Osteocyte (in vitro differentiated cells): Measurements from ENCODE around the gene STAB1. TPM values are rescaled to one million over a fixed set of nuclear protein-coding genes. Genes with fewer than 3 reads are reported as not detected.

Experiments
- DNase-seq: peaks from one replicate; pipeline ENCODE4 v3.0.0; 2021; ENCODE audit warnings: mixed read lengths; ENCODE audit not compliant: unreplicated experiment; ENCODE audit errors: extremely low spot score
- H3K27ac Mint-ChIP-seq: one replicate; pipeline ENCODE4 v1.8.0; 2021; ENCODE audit warnings: mild to moderate bottlenecking, mixed read lengths; ENCODE audit not compliant: unreplicated experiment
- H3K27me3 Mint-ChIP-seq: one replicate; pipeline ENCODE4 v1.8.0; 2021; ENCODE audit warnings: mixed read lengths; ENCODE audit not compliant: unreplicated experiment
- H3K36me3 Mint-ChIP-seq: one replicate; pipeline ENCODE4 v1.8.0; 2021; ENCODE audit warnings: mixed read lengths; ENCODE audit not compliant: unreplicated experiment
- H3K4me1 Mint-ChIP-seq: one replicate; pipeline ENCODE4 v1.8.0; 2021; ENCODE audit warnings: mixed read lengths; ENCODE audit not compliant: unreplicated experiment
- H3K4me3 Mint-ChIP-seq: one replicate; pipeline ENCODE4 v1.8.0; 2021; ENCODE audit warnings: mild to moderate bottlenecking, moderate library complexity, mixed read lengths; ENCODE audit not compliant: unreplicated experiment
- H3K9me3 Mint-ChIP-seq: one replicate; pipeline ENCODE4 v1.8.0; 2021; ENCODE audit warnings: mixed read lengths; ENCODE audit not compliant: unreplicated experiment
- total RNA-seq: library from RNA; stranded (reverse); gene quantifications from 2 replicates; pipeline ENCODE4 v1.2.1, GENCODE V29; 2021
- TF ChIP-seq, protein P1 (sequence below): fragments of 200-600 bp; sonication (generic); IDR thresholded peaks from 2 replicates; pipeline ENCODE4 v1.5.0; 2021; ENCODE audit warnings: antibody characterized with exemption, mild to moderate bottlenecking, moderate library complexity

Gene STAB1
- total RNA-seq, 1 donor from 2014 or later = not detected

DNA sequence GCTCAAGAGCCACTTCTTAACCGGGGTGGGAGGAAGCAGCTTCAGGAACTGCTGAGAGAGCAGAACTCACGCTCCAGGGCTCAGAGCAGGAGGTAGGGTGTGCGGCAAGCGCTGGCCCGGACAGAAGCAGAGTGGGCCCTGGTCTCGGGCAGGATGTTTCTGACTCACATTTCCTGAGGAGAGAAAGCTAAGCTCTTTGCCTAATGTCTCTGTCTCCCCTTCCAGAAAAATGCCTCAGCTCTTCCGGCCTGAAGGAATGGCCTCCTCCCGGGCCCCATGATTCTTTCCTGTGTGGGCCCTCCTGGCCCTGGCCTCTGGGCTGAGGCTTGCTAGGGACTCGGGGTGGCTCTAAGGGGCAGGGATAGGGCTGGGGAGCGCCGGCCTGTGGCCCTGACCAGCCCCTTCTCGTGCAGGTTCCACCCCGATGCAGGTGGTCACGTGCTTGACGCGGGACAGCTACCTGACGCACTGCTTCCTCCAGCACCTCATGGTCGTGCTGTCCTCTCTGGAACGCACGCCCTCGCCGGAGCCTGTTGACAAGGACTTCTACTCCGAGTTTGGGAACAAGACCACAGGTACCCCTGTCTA, 4.1 kb upstream of the STAB1 start:
- peak overlapping the region; percentile 14 for H3K27ac Mint-ChIP-seq
- H3K27me3 Mint-ChIP-seq = no peaks in the 10 kb centered on the region
- H3K36me3 Mint-ChIP-seq = peaks cover 22% of the 10 kb centered on the region
- H3K4me1 Mint-ChIP-seq = peaks cover 10% of the 10 kb centered on the region
- TF ChIP-seq, protein P1, sequence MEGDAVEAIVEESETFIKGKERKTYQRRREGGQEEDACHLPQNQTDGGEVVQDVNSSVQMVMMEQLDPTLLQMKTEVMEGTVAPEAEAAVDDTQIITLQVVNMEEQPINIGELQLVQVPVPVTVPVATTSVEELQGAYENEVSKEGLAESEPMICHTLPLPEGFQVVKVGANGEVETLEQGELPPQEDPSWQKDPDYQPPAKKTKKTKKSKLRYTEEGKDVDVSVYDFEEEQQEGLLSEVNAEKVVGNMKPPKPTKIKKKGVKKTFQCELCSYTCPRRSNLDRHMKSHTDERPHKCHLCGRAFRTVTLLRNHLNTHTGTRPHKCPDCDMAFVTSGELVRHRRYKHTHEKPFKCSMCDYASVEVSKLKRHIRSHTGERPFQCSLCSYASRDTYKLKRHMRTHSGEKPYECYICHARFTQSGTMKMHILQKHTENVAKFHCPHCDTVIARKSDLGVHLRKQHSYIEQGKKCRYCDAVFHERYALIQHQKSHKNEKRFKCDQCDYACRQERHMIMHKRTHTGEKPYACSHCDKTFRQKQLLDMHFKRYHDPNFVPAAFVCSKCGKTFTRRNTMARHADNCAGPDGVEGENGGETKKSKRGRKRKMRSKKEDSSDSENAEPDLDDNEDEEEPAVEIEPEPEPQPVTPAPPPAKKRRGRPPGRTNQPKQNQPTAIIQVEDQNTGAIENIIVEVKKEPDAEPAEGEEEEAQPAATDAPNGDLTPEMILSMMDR = no peak
- H3K9me3 Mint-ChIP-seq = no peaks in the 10 kb centered on the region
- H3K4me3 Mint-ChIP-seq = no peak overlapping the region
- no peak for DNase-seq

DNA sequence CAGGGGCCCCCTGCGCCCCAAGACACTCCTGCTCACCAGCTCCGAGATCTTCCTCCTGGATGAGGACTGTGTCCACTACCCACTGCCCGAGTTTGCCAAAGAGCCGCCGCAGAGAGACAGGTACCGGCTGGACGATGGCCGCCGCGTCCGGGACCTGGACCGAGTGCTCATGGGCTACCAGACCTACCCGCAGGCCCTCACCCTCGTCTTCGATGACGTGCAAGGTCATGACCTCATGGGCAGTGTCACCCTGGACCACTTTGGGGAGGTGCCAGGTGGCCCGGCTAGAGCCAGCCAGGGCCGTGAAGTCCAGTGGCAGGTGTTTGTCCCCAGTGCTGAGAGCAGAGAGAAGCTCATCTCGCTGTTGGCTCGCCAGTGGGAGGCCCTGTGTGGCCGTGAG, 3.1 kb upstream of the STAB1 start:
- no peak for DNase-seq
- peaks cover 22% of the 10 kb centered on the region for H3K36me3 Mint-ChIP-seq
- TF ChIP-seq, protein P1 = no peak
- no peak overlapping the region for H3K4me3 Mint-ChIP-seq
- H3K27me3 Mint-ChIP-seq = no peaks in the 10 kb centered on the region
- no peak overlapping the region for H3K27ac Mint-ChIP-seq
- peaks cover 10% of the 10 kb centered on the region for H3K4me1 Mint-ChIP-seq
- no peaks in the 10 kb centered on the region for H3K9me3 Mint-ChIP-seq

DNA sequence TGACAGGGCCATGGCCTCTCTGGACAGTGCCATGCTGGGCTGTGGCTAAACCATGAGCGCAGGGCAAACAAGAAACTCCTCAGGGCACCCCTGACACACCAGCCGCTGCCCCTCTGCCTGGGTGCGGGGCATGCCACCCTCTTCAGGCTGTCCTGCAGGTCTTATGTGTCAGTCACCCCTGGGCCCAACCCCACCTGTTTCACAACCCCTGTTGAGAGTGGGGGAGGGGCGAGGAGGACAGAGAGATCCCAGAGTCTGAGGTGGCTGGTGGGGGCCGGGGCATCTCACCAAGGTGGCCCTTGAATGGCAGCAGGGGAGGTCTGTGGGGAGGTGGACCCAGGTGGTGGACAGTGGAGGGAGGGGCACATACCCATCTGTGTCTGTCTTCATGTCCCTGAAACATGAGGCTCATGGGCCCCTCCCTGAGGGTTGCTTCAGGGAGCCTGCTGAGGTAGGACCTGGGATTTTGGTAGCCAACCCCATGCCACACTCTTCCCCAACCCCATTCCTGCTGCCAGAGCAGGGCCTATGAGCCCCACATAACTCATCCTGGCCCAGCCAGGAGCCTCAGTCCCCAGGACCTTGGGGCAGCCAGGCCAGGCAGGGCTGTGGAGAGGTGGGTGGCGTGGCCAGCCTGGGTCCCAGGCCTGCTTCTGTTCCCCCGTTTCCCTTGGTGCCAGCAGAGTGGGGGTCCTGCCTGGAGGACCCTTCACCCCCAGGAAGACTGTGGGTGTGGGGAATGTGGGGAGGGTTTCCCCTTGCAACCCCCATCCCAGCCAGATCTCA, 1.7 kb upstream of the STAB1 start:
- Mint-ChIP-seq H3K9me3 (no peaks in the 10 kb centered on the region), H3K36me3 (peaks cover 12% of the 10 kb centered on the region), H3K4me3 (no peak overlapping the region), H3K4me1 (peaks cover 11% of the 10 kb centered on the region), H3K27ac (no peak overlapping the region), H3K27me3 (no peaks in the 10 kb centered on the region)
- no peak for DNase-seq
- TF ChIP-seq, protein P1 = no peak

DNA sequence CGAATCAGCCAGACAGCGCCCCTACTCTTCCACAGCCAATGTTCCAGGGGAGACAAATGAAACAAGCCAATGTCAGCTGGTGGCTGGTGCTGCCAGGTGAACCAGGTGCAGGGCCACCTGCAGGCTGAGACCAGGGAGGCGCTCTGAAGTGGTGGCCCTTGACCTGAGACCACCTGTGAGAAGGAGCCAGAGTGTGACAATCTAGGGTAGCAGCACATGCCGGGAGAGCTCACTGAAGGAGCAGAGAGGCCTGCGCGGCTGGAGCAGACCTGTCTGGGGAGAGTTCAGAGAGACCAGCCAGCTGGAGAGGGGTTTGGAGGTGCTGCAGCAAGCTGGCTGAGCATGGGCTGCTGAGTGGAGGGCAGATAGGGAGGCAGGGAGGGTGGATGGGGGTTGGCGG, 693 bp upstream of the STAB1 start:
- no peaks in the 10 kb centered on the region for H3K27me3 Mint-ChIP-seq
- H3K9me3 Mint-ChIP-seq = no peaks in the 10 kb centered on the region
- H3K27ac Mint-ChIP-seq = no peak overlapping the region
- H3K36me3 Mint-ChIP-seq = peaks cover 12% of the 10 kb centered on the region
- TF ChIP-seq, protein P1 = no peak
- DNase-seq = no peak
- peaks cover 11% of the 10 kb centered on the region for H3K4me1 Mint-ChIP-seq
- no peak overlapping the region for H3K4me3 Mint-ChIP-seq

DNA sequence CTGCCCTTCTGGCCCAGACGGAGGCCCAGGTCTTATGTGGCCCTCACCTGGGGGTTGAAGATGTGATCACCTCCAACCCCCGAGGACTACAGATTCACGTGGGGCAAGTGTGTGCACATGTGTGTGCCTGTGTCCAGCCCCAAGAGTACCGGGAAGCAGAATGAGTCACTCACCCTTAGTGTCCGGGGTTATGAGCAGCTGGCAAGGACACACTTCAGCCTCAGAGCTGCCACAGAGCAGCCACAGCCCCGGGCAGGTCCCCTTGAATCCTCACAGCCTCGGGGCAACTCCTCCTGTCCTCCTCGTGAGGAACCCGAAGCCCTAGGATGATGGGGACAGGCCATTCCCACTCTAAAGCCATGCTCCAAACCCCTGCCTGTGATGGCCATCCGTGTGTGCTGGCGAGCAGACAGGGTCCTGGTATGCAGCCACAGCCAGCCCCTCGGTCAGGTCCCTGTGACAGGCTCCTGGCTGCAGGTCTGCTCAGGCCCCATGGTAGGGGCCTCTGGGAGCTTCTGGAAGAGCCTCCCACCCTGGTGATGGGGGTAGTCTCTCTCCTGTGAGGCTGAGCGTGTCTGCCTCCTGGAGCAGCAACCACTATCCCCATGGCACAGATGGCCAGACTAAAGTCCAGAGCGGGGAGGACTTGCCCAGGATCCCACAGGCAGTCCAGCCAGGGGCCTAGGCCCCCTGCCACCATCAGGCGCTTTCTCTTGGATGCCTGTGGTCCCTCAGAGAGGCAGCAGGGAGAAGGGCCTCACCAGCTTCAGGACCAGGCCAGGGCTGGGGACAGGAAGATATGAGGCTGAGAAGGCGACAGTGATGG, 852 bp downstream of the STAB1 start:
- TF ChIP-seq, protein P1 = no peak
- Mint-ChIP-seq H3K36me3 (peaks cover 12% of the 10 kb centered on the region), H3K27ac (no peak overlapping the region), H3K4me1 (peaks cover 7% of the 10 kb centered on the region), H3K9me3 (no peaks in the 10 kb centered on the region), H3K4me3 (no peak overlapping the region), H3K27me3 (no peaks in the 10 kb centered on the region)
- DNase-seq = no peak
